Measurements from ENCODE around the gene SPSB1. TPM values are rescaled to one million over a fixed set of nuclear protein-coding genes. Genes with fewer than 3 reads are reported as not detected.

Gene SPSB1
- total RNA-seq, 1 donor from 2014 or later = 22.0 TPM

- no peak for TF ChIP-seq CTCF (IDR thresholded peaks at IDR 0.05; ENCODE audit: unreplicated experiment)
- no peaks in the 10 kb centered on the region for H3K27me3 Mint-ChIP-seq (ENCODE audit: low read depth)
- no peak overlapping the region for H3K27ac Mint-ChIP-seq
- peaks cover 9% of the 10 kb centered on the region for H3K9me3 Mint-ChIP-seq
- peaks cover 17% of the 10 kb centered on the region for H3K36me3 Mint-ChIP-seq
- no peak for DNase-seq (ENCODE audit: low spot score in 2 of 2, unreplicated experiment in 2 of 2)
- peaks cover 2% of the 10 kb centered on the region for H3K4me1 Mint-ChIP-seq
- H3K4me3 Mint-ChIP-seq = no peak overlapping the region
Observed at GRCh38 chr1:9262096-9262986, 30.4 kb upstream of the SPSB1 start.

DNA sequence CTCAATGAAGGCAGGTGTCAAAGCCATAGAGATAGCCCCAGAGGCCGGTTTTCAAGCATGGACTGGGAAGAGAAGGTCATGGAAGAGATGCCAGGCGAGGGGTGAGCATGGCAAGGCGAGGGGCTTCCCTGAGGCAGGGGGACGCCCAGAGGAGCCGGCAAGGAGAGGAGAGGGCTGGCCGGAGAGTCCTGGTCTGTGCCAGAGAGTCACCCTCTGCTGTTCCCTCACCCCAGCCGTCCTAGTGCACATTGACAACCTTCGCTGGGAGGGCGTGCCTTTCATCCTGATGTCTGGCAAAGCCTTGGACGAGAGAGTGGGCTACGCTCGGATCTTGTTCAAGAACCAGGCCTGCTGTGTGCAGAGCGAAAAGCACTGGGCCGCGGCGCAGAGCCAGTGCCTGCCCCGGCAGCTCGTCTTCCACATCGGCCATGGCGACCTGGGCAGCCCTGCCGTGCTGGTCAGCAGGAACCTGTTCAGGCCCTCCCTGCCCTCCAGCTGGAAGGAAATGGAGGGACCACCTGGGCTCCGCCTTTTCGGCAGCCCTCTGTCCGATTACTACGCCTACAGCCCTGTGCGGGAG lies 29.3 kb upstream of the SPSB1 start:
- Mint-ChIP-seq H3K4me3 (no peak overlapping the region), H3K36me3 (peaks cover 7% of the 10 kb centered on the region), H3K27me3 (ENCODE audit: low read depth) (no peaks in the 10 kb centered on the region), H3K4me1 (peaks cover 2% of the 10 kb centered on the region), H3K27ac (no peak overlapping the region), H3K9me3 (peaks cover 9% of the 10 kb centered on the region)
- no peak for TF ChIP-seq CTCF (IDR thresholded peaks at IDR 0.05; ENCODE audit: unreplicated experiment)
- no peak for DNase-seq (ENCODE audit: low spot score in 2 of 2, unreplicated experiment in 2 of 2)

DNA sequence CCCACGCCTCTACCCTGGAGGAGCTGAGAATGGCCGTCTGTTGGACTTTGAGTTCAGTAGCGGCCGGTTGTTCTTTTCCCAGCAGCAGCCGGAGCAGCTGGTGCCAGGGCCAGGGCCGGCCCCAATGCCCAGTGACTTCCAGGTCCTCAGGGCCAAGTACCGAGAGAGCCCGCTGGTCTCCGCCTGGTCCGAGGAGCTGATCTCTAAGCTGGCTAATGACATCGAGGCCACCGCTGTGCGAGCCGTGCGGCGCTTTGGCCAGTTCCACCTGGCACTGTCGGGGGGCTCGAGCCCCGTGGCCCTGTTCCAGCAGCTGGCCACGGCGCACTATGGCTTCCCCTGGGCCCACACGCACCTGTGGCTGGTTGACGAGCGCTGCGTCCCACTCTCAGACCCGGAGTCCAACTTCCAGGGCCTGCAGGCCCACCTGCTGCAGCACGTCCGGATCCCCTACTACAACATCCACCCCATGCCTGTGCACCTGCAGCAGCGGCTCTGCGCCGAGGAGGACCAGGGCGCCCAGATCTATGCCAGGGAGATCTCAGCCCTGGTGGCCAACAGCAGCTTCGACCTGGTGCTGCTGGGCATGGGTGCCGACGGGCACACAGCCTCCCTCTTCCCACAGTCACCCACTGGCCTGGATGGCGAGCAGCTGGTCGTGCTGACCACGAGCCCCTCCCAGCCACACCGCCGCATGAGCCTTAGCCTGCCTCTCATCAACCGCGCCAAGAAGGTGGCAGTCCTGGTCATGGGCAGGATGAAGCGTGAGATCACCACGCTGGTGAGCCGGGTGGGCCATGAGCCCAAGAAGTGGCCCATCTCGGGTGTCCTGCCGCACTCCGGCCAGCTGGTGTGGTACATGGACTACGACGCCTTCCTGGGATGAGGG lies 28.5 kb upstream of the SPSB1 start:
- peaks cover 2% of the 10 kb centered on the region for H3K4me1 Mint-ChIP-seq
- H3K27ac Mint-ChIP-seq = no peak overlapping the region
- TF ChIP-seq CTCF (IDR thresholded peaks at IDR 0.05; ENCODE audit: unreplicated experiment) = no peak
- H3K36me3 Mint-ChIP-seq = peaks cover 7% of the 10 kb centered on the region
- no peak for DNase-seq (ENCODE audit: low spot score in 2 of 2, unreplicated experiment in 2 of 2)
- H3K4me3 Mint-ChIP-seq = no peak overlapping the region
- no peaks in the 10 kb centered on the region for H3K27me3 Mint-ChIP-seq (ENCODE audit: low read depth)
- H3K9me3 Mint-ChIP-seq = peaks cover 4% of the 10 kb centered on the region

DNA sequence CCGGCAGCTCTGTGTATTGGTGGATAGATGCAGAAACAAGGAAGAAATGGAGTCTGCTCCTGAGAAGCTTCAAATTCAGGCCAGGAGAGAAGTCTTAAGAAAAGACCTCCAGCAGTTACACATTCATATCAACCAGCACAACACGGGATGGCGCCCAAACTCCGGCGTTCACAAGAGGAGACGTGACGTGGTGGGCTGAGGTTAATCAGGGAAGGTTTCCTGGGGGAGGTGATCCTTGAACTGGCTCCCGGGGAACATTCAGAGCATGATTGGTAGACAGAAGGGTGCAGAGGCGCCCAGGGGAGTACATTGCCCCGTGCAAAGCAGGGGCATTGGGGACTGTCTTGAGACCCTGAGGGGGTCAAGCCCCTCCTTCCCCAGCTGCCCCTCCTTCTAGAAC lies 27.7 kb upstream of the SPSB1 start:
- Mint-ChIP-seq H3K4me3 (no peak overlapping the region), H3K9me3 (no peaks in the 10 kb centered on the region), H3K36me3 (peaks cover 7% of the 10 kb centered on the region), H3K27ac (no peak overlapping the region), H3K27me3 (ENCODE audit: low read depth) (no peaks in the 10 kb centered on the region), H3K4me1 (peaks cover 2% of the 10 kb centered on the region)
- no peak for TF ChIP-seq CTCF (IDR thresholded peaks at IDR 0.05; ENCODE audit: unreplicated experiment)
- DNase-seq (ENCODE audit: low spot score in 2 of 2, unreplicated experiment in 2 of 2) = no peak

DNA sequence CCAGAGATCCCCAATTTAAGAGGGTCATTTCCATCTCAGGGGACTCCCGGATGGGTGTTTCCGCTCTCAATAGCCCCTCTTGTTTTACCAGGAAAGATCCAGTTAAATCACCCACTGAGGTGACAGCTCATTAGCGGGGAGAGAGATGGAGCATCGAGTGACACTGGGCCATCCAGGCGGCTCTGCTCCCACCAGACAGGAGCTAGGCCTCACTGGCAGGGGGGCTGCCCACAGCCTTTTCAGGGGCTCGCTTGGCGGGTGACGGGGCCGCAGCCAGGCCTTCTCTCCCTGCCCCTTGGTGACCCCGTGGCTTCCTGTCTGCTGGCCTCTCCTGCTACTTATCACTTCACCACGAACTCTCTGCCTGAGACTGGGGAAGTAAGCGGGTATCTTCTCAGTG lies 26.7 kb upstream of the SPSB1 start:
- Mint-ChIP-seq H3K27ac (no peak overlapping the region), H3K4me3 (no peak overlapping the region), H3K4me1 (peaks cover 6% of the 10 kb centered on the region), H3K9me3 (no peaks in the 10 kb centered on the region), H3K27me3 (ENCODE audit: low read depth) (no peaks in the 10 kb centered on the region), H3K36me3 (peaks cover 7% of the 10 kb centered on the region)
- TF ChIP-seq CTCF (IDR thresholded peaks at IDR 0.05; ENCODE audit: unreplicated experiment) = no peak
- no peak for DNase-seq (ENCODE audit: low spot score in 2 of 2, unreplicated experiment in 2 of 2)

All from mesothelial cell of epicardium (in vitro differentiated cells).